Measurements from ENCODE around the gene FBXO4.

The FBXO4 gene

DNA sequence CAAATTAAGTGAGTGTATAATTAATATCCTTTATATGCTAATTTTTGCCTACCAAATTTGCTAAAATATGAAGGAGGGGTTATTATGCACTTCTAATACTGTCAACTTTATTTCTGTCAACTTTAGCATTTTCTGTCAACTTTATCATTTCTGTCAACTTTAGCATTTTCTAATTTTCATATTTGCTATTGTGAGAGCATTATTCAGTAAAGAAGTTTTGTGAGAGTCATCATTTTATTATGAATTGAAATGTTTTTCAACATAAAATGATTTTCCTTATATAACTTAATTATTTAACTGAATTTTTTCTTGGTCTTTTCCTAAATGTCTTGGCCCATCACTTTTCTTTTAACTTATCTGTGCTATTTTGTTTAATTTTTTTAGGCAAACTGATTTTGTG, 58.2 kb downstream of the FBXO4 start:
- no peak for DNase-seq

DNA sequence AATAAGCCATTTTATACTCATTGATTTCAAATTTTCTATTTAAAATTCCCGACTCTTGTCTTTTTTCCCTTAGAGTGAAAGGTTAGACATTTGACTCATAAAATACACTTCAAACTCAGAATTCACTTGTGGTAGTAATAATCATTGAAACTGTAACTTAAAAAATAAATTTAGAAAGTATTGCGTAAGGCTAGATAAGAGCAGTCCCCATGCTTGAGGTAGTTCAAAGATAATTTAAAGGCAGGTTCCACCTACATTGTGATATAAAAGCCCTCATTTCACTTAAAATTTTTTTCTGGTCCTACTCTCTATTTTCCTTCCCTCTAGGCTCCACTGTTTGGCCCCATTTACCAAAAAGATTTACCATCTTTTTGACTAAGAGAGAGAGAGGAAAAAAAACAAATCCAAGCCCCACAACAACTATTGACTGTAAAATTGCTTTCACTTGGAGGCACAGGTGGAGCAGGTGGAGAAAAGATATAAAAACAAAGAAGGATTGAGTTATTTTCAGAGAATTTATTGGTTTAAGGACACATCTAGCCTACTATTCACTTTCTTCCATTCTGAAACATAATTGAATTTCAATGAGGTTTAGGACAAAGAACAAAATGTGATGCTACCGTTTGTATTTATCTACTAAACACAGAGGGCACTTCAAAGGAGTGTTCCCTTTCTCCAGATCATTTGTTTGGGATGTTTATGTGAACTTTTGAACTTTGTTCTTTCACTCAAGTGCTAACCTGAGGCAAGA, 61.0 kb downstream of the FBXO4 start:
- DNase-seq, result no peak
